ENCODE measurements around the gene IL19.

Gene IL19

DNA sequence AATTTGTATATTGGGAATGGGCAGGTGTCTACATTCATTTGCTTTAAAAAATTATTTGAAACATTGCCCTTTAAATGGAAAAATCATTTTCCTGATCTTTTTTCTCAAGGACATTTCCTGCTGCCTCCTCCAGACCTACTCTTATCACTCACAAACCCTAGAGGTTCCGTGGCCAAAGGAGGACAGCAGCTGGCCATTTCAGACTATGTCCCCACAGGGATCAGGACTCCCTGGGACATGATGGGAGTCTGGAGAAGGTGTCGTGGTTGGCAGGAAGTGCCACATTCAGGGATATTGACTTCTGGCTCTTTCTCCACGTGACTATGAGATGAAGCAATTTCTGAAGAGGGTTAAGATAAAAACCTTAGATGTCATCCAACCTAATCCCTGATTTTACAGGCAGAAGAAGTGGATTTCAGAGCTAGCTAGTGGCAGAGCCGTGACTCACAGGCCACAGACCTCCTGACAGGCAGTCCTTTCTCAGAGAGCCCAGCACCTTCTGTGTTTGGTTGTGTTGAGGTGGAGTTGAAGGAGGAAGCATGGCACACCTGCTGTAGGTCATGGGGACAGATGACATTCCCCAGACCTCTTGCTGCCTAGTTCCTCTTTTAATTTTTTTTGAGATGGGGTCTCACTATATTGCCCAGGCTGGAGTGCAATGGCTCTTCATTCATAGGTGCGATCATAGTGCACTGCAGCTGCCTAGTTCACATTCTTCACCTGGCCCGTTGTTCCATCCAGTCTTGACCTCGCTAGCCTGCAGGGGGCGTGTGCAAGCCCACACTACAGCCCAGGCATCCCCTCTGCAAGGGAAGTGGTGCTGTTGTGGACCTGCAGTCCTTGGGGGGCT is 27.2 kb downstream of the IL19 start:
- no peak for FAIRE-seq
- DNase-seq (ENCODE audit: insufficient read length, low spot score), result no peak

DNA sequence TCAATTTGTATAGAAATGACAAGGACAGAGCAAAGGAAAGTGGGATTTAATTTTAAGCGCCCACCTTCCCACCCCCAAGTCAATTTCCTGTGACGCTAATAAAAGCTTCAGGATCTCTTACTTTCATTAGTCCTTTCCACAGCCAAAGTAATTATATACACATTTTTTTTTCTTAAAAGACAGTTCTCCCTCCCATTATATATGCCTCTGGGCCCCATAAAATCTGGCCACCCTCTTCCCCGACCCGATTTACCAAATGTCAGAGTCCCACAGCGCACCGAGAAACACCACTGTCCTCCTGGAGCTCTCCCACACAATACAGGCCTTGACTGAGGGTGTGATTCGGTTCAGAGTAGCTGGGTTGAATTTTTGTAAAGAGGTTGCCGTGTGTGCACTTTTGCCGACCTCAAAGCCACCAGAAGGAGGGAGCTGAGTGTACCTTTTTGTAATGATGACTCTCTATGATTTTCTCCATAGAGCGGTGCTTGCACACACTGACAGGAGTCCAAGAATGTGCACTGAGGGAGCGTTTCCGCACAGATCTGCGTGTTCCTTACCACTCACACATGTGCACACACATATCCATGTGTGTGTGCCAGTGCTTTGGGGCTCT is 27.9 kb downstream of the IL19 start:
- no peak for FAIRE-seq
- DNase-seq (ENCODE audit: insufficient read length, low spot score), result no peak

DNA sequence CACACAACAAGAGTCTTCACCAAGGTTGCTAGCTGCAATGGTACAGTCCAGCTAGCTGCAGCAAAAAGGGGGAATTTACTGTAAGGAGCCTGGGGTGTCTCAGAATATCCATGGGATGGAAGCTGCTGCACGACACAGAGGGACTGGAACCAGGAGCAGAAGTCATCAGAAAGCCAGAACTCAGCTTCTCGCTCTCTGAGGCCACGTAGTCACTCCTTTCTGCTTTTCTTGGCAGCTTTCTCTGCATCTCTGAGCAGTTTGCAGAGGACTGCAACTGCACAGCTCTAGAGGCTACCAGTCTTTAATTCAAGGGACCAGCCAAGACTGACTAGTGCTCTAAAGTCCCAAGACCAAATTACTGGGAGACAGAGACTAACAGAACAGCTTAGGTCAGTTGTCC is 28.7 kb downstream of the IL19 start:
- DNase-seq (ENCODE audit: insufficient read length, low spot score) (no peak), FAIRE-seq (no peak)

DNA sequence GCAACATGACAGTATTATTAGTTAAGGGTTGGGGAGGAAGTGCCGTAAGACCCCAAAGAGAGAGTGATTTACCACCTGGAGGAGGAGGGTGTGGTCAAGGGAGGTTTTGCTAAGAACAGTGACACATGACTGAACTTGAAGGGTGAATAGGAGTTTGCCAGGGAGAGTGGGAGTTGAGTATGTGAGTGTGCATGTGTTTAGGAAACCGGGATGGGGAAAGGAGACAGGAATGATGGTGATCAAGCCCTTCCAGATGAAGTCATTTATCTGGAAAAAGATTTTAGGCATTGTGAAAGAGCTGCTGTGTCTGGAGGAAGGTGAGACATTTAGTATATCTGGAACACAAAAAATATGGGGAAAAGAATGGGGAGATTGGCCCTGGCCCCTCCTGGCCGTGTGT is 29.8 kb downstream of the IL19 start:
- FAIRE-seq, result no peak
- no peak for DNase-seq (ENCODE audit: insufficient read length, low spot score)

- no peak for DNase-seq (ENCODE audit: insufficient read length, low spot score)
- FAIRE-seq, result no peak
These were observed 30.3 kb downstream of the IL19 start for GRCh38 chr1:206800891-206801290.

DNA sequence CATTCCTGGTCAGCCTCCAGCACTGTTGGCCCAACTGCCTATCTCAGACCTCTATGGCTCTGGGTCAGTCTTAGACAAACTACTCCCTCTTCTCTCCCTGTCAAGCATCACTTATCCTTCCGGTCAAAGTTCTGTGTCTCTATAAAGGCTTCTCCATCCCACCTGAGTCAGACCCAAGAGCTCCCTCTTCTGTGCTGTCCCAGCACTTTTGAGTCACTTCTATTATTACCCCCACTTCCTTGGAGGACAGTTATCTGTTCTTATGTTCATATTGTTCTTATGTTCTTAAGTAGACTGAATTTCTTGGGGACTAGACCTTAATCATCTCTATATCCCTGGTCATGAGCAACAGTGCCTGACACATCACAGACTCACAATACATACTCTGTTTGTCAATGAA is 30.9 kb downstream of the IL19 start:
- FAIRE-seq (no peak), DNase-seq (ENCODE audit: insufficient read length, low spot score) (no peak)

DNA sequence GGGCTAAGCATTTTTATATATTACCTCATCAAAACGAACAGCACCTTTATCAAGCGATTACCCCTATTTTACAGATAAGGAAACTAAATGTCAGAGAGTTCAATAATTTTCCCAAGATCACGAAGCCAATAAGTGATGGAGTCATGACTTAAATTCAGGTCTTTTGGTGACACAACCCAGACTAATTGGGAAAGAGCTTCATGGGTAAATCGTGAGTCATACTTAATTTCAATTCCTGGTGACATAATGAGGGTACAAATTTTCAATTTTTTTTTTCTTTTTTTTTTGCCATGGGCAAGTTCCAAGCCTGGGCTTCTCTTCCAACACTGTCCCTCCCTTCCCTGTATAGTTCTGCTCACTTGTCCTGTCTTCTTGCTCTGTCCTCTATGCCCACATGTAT is 31.8 kb downstream of the IL19 start:
- FAIRE-seq (no peak), DNase-seq (ENCODE audit: insufficient read length, low spot score) (no peak)

GRCh38 chr1:206803221-206803730 is 32.7 kb downstream of the IL19 start:
- peak; percentile 93 for FAIRE-seq
- DNase-seq (ENCODE audit: insufficient read length, low spot score), result peak; percentile 56

- DNase-seq (ENCODE audit: insufficient read length, low spot score) (no peak), FAIRE-seq (no peak)
These were observed 33.7 kb downstream of the IL19 start for GRCh38 chr1:206804156-206804737.

DNA sequence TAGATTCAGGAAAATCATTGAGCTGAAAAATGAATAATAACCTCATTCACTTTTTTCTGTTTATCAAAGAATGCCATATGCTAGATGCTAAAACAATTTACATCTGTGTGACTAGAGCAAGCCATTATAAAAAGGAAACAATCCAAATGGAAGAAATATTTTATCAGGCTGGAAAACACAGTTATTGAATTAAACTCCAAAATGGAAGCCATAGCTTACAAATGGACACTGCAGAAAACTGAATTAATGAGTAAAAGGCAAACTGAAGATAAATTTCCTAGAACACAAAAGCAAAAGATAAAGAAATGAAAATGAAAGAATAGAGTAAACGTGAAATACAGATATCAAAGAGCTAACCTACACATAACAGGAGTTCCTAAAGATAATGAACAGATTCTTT is 34.8 kb downstream of the IL19 start:
- FAIRE-seq (no peak), DNase-seq (ENCODE audit: insufficient read length, low spot score) (no peak)

DNA sequence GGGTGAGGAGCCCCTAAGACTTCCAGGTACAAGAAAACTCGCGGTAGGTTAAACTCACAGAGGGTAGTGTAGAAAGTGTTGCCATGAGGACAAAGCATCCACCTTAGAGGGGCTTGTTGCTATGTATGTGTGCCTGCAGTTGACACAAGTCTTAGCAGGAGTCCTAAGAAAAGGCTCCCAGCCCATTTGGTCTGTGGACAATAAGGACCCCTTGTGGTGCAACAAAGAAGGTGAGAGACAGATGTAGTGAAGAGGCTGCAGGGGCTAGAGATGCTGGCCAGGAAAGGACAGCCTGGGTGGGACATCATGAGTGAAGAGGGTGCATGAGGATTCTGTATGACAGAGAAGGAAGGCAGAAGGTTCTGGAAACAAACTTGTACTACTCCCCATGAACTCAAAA is 38.0 kb downstream of the IL19 start:
- FAIRE-seq (peak; percentile 94), DNase-seq (ENCODE audit: insufficient read length, low spot score) (no peak)

DNA sequence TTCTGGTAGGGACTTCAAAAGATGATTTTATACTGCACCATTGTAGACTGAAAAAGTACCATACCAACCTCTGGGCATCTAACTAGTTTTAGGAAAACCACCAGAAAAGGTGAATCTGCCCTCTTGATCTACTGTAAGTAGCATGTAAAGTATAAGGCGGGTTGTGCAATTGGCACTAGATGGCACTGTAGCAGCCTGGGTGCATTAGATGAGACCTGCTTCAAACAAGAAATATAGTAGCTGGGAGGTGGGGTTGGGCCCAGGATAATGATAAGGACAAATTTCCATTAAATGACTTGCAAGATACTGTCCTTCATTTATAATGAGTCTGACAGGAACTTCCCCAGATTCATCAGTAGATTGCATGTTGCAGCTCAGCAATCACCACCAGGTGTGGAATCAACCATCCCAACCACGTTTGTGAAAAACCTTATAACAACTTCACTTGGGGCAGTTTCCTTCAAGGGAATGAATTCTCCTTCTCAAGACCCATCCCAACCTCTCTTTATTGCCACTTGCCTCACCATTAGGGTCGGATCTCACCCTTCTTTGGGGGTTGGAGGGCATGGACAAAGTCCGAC is 39.0 kb downstream of the IL19 start:
- no peak for DNase-seq (ENCODE audit: insufficient read length, low spot score)
- FAIRE-seq, result peak; percentile 42

- peak; percentile 37 for FAIRE-seq
- DNase-seq (ENCODE audit: insufficient read length, low spot score), result no peak
These were observed 41.9 kb downstream of the IL19 start for GRCh38 chr1:206812471-206812870.

- FAIRE-seq (peak; percentile 58), DNase-seq (ENCODE audit: insufficient read length, low spot score) (no peak)
These were observed 44.3 kb downstream of the IL19 start for GRCh38 chr1:206814716-206815341.

DNA sequence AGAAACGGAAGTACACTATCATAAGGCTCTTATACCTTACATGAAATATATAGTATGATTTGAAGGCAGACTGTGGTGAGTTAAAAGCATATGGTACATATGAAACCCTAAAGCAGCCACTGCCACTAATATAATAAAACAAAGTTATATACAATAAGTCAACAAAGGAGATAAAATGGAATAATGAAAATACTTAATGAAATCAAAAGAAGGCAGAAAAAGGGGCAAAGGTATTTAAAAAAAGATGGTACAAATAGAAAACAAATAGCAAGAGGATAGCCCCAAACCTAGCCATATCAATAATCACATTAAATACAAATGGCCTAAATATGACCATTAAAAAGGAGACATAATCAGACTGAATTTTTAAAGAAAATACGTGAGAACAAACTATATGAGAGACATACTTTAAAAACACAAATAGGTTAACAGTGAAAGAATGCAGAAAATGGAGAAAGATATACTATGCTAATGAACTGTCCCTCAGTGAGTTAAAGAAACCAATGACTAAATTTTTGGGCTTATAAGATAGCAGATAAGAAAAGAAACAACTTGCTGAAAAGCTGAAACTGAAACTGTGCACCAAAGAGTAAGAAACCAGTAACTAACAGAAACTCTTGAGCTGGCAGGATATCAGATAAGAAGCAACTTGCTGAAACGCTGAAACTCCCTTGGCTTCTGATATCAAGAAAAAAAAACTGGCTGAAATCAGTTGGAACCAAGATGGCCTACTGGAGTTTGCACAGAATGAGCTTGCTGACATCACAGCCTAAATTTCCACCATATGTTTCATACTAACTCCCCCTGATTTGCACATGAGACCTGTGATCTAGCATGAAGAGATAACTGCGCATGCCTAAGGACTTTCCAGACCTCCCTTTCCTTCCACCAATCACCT is 46.1 kb downstream of the IL19 start:
- FAIRE-seq (peak; percentile 99), DNase-seq (ENCODE audit: insufficient read length, low spot score) (peak; percentile 34)

DNA sequence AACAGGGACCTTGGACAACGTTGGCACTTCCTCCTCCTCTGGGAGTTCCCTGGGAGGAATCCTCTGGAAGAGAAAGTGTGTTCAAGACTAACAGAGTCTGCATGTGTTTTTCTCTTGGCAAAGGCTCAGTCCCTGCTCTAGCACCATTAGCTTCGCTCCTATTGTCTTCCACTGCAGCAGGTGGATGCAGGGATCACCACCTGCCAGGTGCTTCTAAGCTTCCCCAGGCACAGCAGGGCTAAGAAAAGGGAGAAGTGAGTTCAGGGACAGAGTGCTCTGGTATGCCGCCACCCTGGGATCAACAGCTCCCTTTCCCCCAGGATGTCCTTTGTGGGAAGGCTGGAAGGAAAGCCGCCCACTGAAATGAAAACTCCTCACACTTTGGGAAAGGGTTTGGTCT is 50.9 kb downstream of the IL19 start:
- DNase-seq (ENCODE audit: insufficient read length, low spot score), result no peak
- no peak for FAIRE-seq

GRCh38 chr1:206823727-206824126 is 53.2 kb downstream of the IL19 start:
- no peak for DNase-seq (ENCODE audit: insufficient read length, low spot score)
- no peak for FAIRE-seq

DNA sequence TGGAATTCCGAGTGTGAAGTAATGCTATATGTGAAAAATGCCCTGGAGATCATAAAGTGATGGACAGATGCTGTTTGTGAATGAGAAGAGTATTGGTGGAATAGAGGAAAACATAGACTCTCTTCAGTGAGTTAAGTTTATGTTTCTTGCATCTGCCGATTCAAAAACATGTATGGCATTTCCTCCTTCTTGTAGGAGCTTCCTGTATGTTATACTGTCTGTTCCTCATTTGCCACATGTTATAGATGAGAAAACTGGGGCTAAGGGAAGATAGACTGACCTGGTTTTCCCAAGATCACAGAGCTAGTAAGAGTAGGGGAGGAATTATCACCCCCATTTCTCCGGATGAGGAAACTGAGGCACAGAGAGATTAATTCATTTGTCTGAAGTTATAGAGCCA is 53.8 kb downstream of the IL19 start:
- FAIRE-seq (no peak), DNase-seq (ENCODE audit: insufficient read length, low spot score) (no peak)

GRCh38 chr1:206826394-206826793 is 55.8 kb downstream of the IL19 start:
- FAIRE-seq, result no peak
- no peak for DNase-seq (ENCODE audit: insufficient read length, low spot score)

DNA sequence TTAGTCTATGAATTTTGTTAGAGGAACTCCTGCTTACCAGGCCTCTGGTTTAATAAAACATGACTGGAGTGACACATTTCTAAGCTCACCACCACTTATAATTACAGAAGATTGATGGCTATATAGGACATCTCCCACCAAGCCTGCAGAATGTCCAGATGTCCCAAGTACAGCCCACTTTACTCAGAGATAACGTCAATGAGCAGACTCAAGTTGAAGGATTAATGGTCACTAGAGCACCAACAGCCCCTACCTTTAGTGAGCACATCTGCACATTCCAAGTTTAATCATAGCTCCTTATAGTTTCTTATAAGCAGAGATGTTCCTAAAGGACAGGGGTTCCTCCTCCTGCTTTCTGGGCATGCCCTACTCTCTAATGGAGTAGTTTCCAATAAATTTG is 57.5 kb downstream of the IL19 start:
- FAIRE-seq (no peak), DNase-seq (ENCODE audit: insufficient read length, low spot score) (no peak)

Measured in GM19239 (cell line).